ENCODE data around the gene PPP1R14C. TPM values are rescaled to one million over a fixed set of nuclear protein-coding genes. Genes with fewer than 3 reads are reported as not detected.

Gene PPP1R14C
- polyA plus RNA-seq, 1 donor (not counting 4 experiments of a cell fraction or from before 2014, with no cell fraction given) = 50.6 TPM

DNA sequence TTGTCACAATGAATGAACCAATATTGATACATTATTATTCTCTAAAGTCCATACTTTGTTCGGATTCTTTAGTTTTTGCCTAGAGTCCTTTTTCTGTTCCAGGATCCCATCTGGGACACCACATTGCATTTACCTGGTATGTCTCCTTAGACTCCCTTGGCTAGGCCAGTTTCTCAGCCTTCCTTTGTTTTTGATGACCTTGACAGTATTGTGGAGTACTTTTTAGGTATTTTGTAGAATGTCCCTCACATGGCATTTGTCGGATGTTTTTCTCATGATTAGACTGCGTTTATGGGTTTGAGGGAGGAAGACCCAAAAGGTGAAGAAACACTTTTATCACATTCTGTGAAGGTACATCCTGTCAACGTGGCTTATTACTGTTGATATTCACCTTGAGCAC is 16.9 kb downstream of the PPP1R14C start:
- TF ChIP-seq, protein P1, sequence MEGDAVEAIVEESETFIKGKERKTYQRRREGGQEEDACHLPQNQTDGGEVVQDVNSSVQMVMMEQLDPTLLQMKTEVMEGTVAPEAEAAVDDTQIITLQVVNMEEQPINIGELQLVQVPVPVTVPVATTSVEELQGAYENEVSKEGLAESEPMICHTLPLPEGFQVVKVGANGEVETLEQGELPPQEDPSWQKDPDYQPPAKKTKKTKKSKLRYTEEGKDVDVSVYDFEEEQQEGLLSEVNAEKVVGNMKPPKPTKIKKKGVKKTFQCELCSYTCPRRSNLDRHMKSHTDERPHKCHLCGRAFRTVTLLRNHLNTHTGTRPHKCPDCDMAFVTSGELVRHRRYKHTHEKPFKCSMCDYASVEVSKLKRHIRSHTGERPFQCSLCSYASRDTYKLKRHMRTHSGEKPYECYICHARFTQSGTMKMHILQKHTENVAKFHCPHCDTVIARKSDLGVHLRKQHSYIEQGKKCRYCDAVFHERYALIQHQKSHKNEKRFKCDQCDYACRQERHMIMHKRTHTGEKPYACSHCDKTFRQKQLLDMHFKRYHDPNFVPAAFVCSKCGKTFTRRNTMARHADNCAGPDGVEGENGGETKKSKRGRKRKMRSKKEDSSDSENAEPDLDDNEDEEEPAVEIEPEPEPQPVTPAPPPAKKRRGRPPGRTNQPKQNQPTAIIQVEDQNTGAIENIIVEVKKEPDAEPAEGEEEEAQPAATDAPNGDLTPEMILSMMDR (optimal IDR thresholded peaks at IDR 0.05 in 1 of 3, IDR thresholded peaks at IDR 0.05 in 1 of 3, conservative IDR thresholded peaks at IDR 0.05 in 1 of 3; ENCODE audit: extremely low read depth in 1 of 3, insufficient read depth in 2 of 3, low read length in 3 of 3) = no peak
- no peak for TF ChIP-seq EZH2 (IDR thresholded peaks at IDR 0.05; ENCODE audit: low read length)
- Histone ChIP-seq H4K20me1 (ENCODE audit: control insufficient read depth, extremely low read depth, insufficient read depth, low read length) (no peaks in the 10 kb centered on the region), H3K4me1 (ENCODE audit: control insufficient read depth, extremely low read depth, insufficient read depth, low read length) (peaks cover 27% of the 10 kb centered on the region), H3K9me1 (ENCODE audit: control insufficient read depth, extremely low read depth, insufficient read depth, low read length) (peaks cover 3% of the 10 kb centered on the region), H3K4me3 (ENCODE audit: control insufficient read depth in 2 of 3, extremely low read depth in 1 of 3, insufficient read depth in 2 of 3, low read depth in 1 of 3, low read length in 3 of 3) (no peak overlapping the region), H3K36me3 (ENCODE audit: control insufficient read depth in 2 of 2, extremely low read depth in 1 of 2, insufficient read depth in 2 of 2, low read length in 2 of 2) (peaks cover 0 to 5% of the 10 kb centered on the region in 2 experiments), H3K9ac (ENCODE audit: control insufficient read depth, extremely low read depth, insufficient read depth, low read length) (no peak overlapping the region), H3K27me3 (ENCODE audit: control insufficient read depth, extremely low read depth, insufficient read depth, low read length) (no peaks in the 10 kb centered on the region), H3K9me3 (ENCODE audit: control insufficient read depth, low read depth, low read length) (no peaks in the 10 kb centered on the region), H3K27ac (ENCODE audit: control insufficient read depth, insufficient read depth, low read length) (no peak overlapping the region), H3K79me2 (ENCODE audit: control insufficient read depth, insufficient read depth, low read length) (peaks cover 79% of the 10 kb centered on the region), H3K4me2 (ENCODE audit: control insufficient read depth, extremely low read depth, insufficient read depth, low read depth, low read length) (no peak overlapping the region), H2AFZ (ENCODE audit: control insufficient read depth, low read length) (no peak overlapping the region)
- dilution Hi-C loops (cut with MboI; ENCODE audit: extremely low pct_ligation_motif_present, low sequenced_read_pairs) = no loop called here
- no peak for DNase-seq (ENCODE audit: low read depth, low spot score)
- FAIRE-seq = no peak

DNA sequence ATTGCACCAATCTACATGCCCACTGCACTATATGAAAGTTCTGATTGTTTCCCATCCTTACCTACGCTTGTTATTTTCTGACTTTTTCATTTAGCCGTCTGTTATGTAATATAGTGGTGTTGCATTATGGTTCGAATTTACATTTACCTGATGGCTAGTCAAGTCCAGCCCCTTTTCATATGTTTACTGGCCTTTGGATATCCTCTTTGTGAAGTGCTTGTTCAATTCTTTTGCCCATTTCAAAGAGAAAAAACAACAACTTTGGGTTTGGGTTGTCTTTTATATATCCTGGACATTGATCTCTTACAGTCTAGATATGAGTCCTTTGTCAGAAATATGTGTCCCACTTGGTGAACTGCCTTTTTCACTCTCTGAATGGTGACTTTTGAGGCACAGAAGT is 21.1 kb downstream of the PPP1R14C start:
- no peaks in the 10 kb centered on the region for H3K9me1 ChIP-seq (ENCODE audit: control insufficient read depth, extremely low read depth, insufficient read depth, low read length)
- no peak overlapping the region for H3K4me2 ChIP-seq (ENCODE audit: control insufficient read depth, extremely low read depth, insufficient read depth, low read depth, low read length)
- FAIRE-seq (no peak), DNase-seq (ENCODE audit: low read depth, low spot score) (no peak)
- TF ChIP-seq, protein P1 (optimal IDR thresholded peaks at IDR 0.05 in 1 of 3, IDR thresholded peaks at IDR 0.05 in 1 of 3, conservative IDR thresholded peaks at IDR 0.05 in 1 of 3; ENCODE audit: extremely low read depth in 1 of 3, insufficient read depth in 2 of 3, low read length in 3 of 3) = no peak
- TF ChIP-seq EZH2 (IDR thresholded peaks at IDR 0.05; ENCODE audit: low read length) = no peak
- no peak overlapping the region for H3K4me3 ChIP-seq (ENCODE audit: control insufficient read depth in 2 of 3, extremely low read depth in 1 of 3, insufficient read depth in 2 of 3, low read depth in 1 of 3, low read length in 3 of 3)
- H2AFZ ChIP-seq (ENCODE audit: control insufficient read depth, low read length) = no peak overlapping the region
- no peaks in the 10 kb centered on the region for H4K20me1 ChIP-seq (ENCODE audit: control insufficient read depth, extremely low read depth, insufficient read depth, low read length)
- no peaks in the 10 kb centered on the region for H3K9me3 ChIP-seq (ENCODE audit: control insufficient read depth, low read depth, low read length)
- H3K4me1 ChIP-seq (ENCODE audit: control insufficient read depth, extremely low read depth, insufficient read depth, low read length) = peaks cover 8% of the 10 kb centered on the region
- peaks cover 0 to 1% of the 10 kb centered on the region in 2 experiments for H3K36me3 ChIP-seq (ENCODE audit: control insufficient read depth in 2 of 2, extremely low read depth in 1 of 2, insufficient read depth in 2 of 2, low read length in 2 of 2)
- peaks cover 64% of the 10 kb centered on the region for H3K79me2 ChIP-seq (ENCODE audit: control insufficient read depth, insufficient read depth, low read length)
- no peaks in the 10 kb centered on the region for H3K27me3 ChIP-seq (ENCODE audit: control insufficient read depth, extremely low read depth, insufficient read depth, low read length)
- no peak overlapping the region for H3K27ac ChIP-seq (ENCODE audit: control insufficient read depth, insufficient read depth, low read length)
- dilution Hi-C loops (cut with MboI; ENCODE audit: extremely low pct_ligation_motif_present, low sequenced_read_pairs) = no loop called here
- no peak overlapping the region for H3K9ac ChIP-seq (ENCODE audit: control insufficient read depth, extremely low read depth, insufficient read depth, low read length)

Measured in keratinocyte (primary cell).